Measurements from ENCODE around the gene ARHGEF28.

Gene ARHGEF28

GRCh38 chr5:73654819-73655318, 28.9 kb downstream of the ARHGEF28 start:
- DNase-seq = no peak

GRCh38 chr5:73655521-73656160, 29.6 kb downstream of the ARHGEF28 start:
- no peak for DNase-seq

- DNase-seq = no peak
Measured at GRCh38 chr5:73661753-73662152, 35.8 kb downstream of the ARHGEF28 start.

- no peak for DNase-seq
Measured at GRCh38 chr5:73663161-73663859, 37.3 kb downstream of the ARHGEF28 start.

- DNase-seq = no peak
Measured at GRCh38 chr5:73663860-73664240, 37.9 kb downstream of the ARHGEF28 start.

GRCh38 chr5:73664796-73665195, 38.8 kb downstream of the ARHGEF28 start:
- DNase-seq = no peak

GRCh38 chr5:73666891-73667290, 40.9 kb downstream of the ARHGEF28 start:
- no peak for DNase-seq

- no peak for DNase-seq
Measured at GRCh38 chr5:73668017-73668416, 42.0 kb downstream of the ARHGEF28 start.

- DNase-seq = no peak
Measured at GRCh38 chr5:73668486-73669111, 42.6 kb downstream of the ARHGEF28 start.

GRCh38 chr5:73670731-73671130, 44.7 kb downstream of the ARHGEF28 start:
- no peak for DNase-seq

- no peak for DNase-seq
Measured at GRCh38 chr5:73672132-73672531, 46.1 kb downstream of the ARHGEF28 start.

- no peak for DNase-seq
Measured at GRCh38 chr5:73673161-73673591, 47.2 kb downstream of the ARHGEF28 start.

- DNase-seq = no peak
Measured at GRCh38 chr5:73674669-73675004, 48.6 kb downstream of the ARHGEF28 start.

GRCh38 chr5:73678322-73678740, 52.3 kb downstream of the ARHGEF28 start:
- no peak for DNase-seq

- no peak for DNase-seq
Measured at GRCh38 chr5:73678807-73679206, 52.8 kb downstream of the ARHGEF28 start.

- no peak for DNase-seq
Measured at GRCh38 chr5:73682176-73682575, 56.2 kb downstream of the ARHGEF28 start.

- DNase-seq = no peak
Measured at GRCh38 chr5:73684691-73685090, 58.7 kb downstream of the ARHGEF28 start.

GRCh38 chr5:73686912-73687311, 60.9 kb downstream of the ARHGEF28 start:
- no peak for DNase-seq

GRCh38 chr5:73687357-73687756, 61.4 kb downstream of the ARHGEF28 start:
- DNase-seq = no peak

GRCh38 chr5:73690015-73690414, 64.0 kb downstream of the ARHGEF28 start:
- no peak for DNase-seq

GRCh38 chr5:73691302-73692080, 65.5 kb downstream of the ARHGEF28 start:
- no peak for DNase-seq

GRCh38 chr5:73692166-73692640, 66.2 kb downstream of the ARHGEF28 start:
- DNase-seq = no peak

- no peak for DNase-seq
Measured at GRCh38 chr5:73692981-73693380, 67.0 kb downstream of the ARHGEF28 start.
